NT2/D1 (cell line): ENCODE measurements around the gene CYP2W1.
"Not testable (repeated sequence)": the region's sequence is repeated elsewhere in the genome, so short reads cannot be mapped to it uniquely, and the experiment has no call there.

Experiments used
- DNase-seq: peaks from one replicate; pipeline ENCODE4 v3.0.0-alpha.2; 2011; ENCODE audit warnings: low read depth, low spot score
- H3K27me3 ChIP-seq: 2 replicates; pipeline ENCODE4 v1.6.0; 2011; ENCODE audit warnings: mild to moderate bottlenecking; ENCODE audit not compliant: insufficient read length, insufficient read depth
- H3K36me3 ChIP-seq: 2 replicates; pipeline ENCODE4 v1.6.1; 2011; ENCODE audit warnings: mild to moderate bottlenecking, low read length, mixed read lengths; ENCODE audit not compliant: insufficient read depth, insufficient read length
- H3K4me1 ChIP-seq: 2 replicates; pipeline ENCODE4 v1.5.1; 2011; ENCODE audit not compliant: insufficient read depth, insufficient read length
- H3K4me3 ChIP-seq: 2 replicates; pipeline ENCODE4 v1.5.1; 2011; ENCODE audit warnings: low read depth; ENCODE audit not compliant: insufficient read length
- H3K9ac ChIP-seq: 2 replicates; pipeline ENCODE4 v1.6.0; 2011; ENCODE audit warnings: low read depth; ENCODE audit not compliant: insufficient read length
- H3K9me3 ChIP-seq: 2 replicates; pipeline ENCODE4 v1.5.1; 2011; ENCODE audit warnings: mild to moderate bottlenecking, low read length; ENCODE audit not compliant: insufficient read depth
- SUZ12 ChIP-seq: IDR thresholded peaks from 2 replicates; pipeline ENCODE4 v1.6.1; 2011; ENCODE audit not compliant: insufficient read length, insufficient read depth; ENCODE audit errors: extremely low read depth
- YY1 ChIP-seq: IDR thresholded peaks from 2 replicates; pipeline ENCODE4 v1.6.1; 2011; ENCODE audit not compliant: insufficient read length, insufficient read depth
- ZNF274 ChIP-seq: IDR thresholded peaks from 2 replicates; pipeline ENCODE4 v1.6.1; 2011; ENCODE audit warnings: mild to moderate bottlenecking, low read depth, low read length

The CYP2W1 gene

DNA sequence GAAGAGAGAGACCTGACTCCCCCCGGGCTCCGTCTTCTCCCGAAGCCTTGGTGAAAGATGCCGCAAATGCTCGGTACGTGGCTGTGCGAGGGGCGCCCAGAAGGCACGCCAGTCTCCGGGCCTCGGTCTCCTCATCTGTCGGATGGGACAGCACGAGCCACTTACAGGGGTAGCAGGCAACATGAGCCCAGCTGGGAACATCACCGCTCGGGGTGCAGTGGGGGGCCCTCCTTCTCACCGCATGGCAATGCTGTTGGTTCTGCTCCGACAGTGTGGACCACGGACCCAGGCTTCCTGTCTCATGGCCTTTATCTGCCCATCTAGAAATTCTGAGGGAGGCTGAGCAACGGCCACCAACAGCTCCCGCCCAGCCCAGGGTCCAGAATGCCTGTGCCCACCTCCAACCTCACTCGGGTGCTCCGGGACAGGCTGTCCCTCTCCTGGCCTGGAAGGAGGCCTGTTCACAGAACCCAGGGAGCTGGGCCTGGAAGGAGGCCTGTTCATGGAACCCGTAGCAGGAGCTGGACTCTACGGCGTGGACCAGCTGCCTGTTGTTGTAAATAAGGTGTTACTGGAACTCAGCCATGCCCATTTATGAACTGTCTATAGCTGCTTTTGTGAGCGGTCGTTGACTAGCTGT lies 44.3 kb upstream of the CYP2W1 start:
- Histone ChIP-seq H3K27me3 (peaks cover 32% of the 10 kb centered on the region), H3K9me3 (peaks cover 16% of the 10 kb centered on the region), H3K4me3 (no peak overlapping the region), H3K36me3 (no peaks in the 10 kb centered on the region), H3K9ac (no peak overlapping the region), H3K4me1 (peaks cover 13% of the 10 kb centered on the region)
- no peak for DNase-seq
- TF ChIP-seq SUZ12 (no peak), YY1 (no peak), ZNF274 (no peak)

DNA sequence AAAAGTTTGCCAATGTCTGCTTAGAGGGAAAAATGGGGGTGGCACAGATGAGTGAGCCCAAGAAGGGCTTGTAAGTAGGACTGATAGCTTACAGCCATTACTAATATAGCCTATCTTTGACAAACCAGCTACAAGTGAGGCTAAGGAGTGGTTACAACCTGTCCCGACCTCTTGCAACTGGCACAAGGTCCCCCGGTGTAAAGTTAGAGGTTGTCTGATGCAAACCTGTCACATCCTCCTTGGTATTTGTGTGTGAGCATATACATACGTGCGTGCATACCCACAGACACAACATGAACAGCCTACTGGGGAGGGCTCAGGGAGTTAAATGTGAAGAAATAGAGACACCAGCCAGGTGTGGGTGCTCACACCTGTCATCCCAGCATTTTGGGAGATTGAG lies 43.1 kb upstream of the CYP2W1 start:
- Histone ChIP-seq H3K4me1 (peaks cover 10% of the 10 kb centered on the region), H3K27me3 (peaks cover 36% of the 10 kb centered on the region), H3K9ac (no peak overlapping the region), H3K4me3 (no peak overlapping the region), H3K36me3 (no peaks in the 10 kb centered on the region), H3K9me3 (peaks cover 16% of the 10 kb centered on the region)
- TF ChIP-seq YY1 (no peak), SUZ12 (no peak), ZNF274 (no peak)
- DNase-seq: no peak

DNA sequence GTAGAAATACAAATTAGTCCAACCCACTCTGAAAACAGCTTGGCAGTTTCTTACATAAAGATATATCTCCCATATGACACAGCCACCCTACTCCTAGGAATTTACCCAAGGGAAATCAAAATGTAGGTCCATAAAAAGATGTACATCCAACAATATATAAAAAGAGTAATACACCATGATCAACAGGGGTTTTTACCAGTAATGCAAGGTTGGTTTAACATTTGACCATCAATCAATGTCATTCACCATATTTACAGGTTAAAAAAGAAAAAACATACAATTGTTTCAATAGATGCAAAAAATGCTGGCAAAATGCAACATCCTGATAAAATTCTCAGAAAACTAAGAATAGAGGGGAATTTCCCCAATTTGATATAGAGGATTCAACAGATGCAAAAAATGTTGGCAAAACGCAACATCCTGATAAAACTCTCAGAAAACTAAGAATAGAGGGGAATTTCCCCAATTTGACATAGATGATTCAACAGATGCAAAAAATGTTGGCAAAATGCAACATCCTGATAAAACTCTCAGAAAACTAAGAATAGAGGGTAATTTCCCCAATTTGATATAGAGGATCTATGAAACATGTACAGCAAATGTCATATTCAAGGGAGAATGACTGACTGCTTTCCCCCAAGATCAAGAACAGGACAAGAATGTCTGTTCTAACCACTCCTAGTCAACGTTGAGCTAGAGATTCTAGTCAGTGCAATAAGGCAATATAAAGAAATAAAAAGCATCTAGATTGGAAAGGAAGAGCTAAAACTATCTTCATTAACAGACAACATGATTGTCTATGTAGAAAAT lies 42.2 kb upstream of the CYP2W1 start:
- TF ChIP-seq SUZ12 (no peak), YY1 (no peak), ZNF274 (no peak)
- no peak for DNase-seq
- Histone ChIP-seq H3K9ac (no peak overlapping the region), H3K4me1 (peaks cover 12% of the 10 kb centered on the region), H3K9me3 (peaks cover 16% of the 10 kb centered on the region), H3K36me3 (no peaks in the 10 kb centered on the region), H3K27me3 (peaks cover 38% of the 10 kb centered on the region), H3K4me3 (no peak overlapping the region)

DNA sequence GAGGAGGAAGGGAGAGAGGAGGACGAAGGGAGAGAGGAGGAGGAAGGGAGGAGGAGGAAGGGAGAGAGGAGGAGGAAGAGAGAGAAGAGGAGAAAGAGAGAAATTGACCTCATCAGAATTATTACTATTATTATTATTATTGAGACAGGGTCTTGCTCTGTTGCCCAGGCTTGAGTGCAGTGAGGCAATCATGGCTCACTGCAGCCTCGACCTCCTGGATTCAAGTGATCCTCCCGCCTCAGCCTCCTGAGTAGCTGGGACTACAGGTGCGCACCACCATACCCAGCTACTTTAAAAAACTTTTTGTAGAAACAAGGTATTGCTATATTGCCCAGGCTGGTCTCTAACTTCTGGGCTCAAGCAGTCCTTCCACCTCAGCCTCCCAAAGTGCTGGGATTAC lies 39.2 kb upstream of the CYP2W1 start:
- H3K9ac ChIP-seq, DNase-seq, H3K36me3 ChIP-seq, H3K4me1 ChIP-seq, H3K4me3 ChIP-seq: not testable (repeated sequence)
- H3K9me3 ChIP-seq: peaks cover 16% of the 10 kb centered on the region
- peaks cover 38% of the 10 kb centered on the region for H3K27me3 ChIP-seq

DNA sequence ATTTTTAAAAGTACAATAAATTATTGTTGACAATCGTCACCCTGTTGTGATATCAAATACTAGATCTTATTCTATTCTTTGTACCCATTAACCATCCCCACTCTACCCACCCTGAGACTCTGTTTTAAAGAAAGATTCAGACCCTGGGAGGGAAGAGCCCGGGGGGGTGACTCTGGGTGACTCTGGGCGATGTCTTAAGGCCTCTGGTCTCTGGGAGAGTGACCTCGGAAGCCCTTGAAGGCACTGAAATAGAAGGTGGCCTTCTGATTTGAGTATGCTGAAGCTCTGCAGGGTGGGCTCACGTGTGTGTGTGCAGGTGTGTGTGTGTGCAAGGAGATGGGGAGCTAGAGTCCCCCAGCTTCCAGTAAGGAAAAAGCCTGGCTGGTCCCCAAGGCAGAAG lies 38.2 kb upstream of the CYP2W1 start:
- no peak for TF ChIP-seq YY1
- TF ChIP-seq SUZ12: no peak
- no peak for TF ChIP-seq ZNF274

DNA sequence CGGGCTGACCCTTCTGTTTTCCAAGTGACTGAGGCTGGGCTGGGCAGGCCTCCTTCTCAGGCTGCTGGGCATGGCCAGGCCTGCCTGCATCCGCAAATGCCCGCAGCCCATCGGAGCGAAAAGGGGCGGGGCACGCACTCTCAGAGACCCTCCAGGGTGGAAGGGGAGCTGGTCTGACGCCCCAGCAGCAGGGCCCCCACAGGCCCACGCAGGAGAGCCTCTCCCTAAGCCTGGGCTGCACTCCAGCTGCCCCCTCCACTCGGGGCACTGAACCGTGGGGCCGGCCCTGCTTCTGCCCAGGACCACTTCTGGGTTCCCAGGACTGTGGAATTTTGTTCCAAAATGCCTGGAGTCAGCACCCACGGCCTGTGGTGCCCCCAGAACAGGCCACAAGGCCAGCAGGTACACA lies 37.8 kb upstream of the CYP2W1 start:
- peaks cover 16% of the 10 kb centered on the region for H3K4me1 ChIP-seq
- H3K4me3 ChIP-seq: no peak overlapping the region
- peaks cover 35% of the 10 kb centered on the region for H3K27me3 ChIP-seq
- no peak for TF ChIP-seq ZNF274
- TF ChIP-seq YY1: no peak
- TF ChIP-seq SUZ12: no peak
- no peak overlapping the region for H3K9ac ChIP-seq
- no peaks in the 10 kb centered on the region for H3K36me3 ChIP-seq
- H3K9me3 ChIP-seq: peaks cover 16% of the 10 kb centered on the region
- DNase-seq: no peak

More for the DNA sequence above, 38.2 kb upstream of the CYP2W1 start:
- DNase-seq: no peak
- H3K9me3 ChIP-seq: peaks cover 16% of the 10 kb centered on the region
- no peak overlapping the region for H3K4me3 ChIP-seq
- H3K9ac ChIP-seq: no peak overlapping the region
- no peaks in the 10 kb centered on the region for H3K36me3 ChIP-seq
- peaks cover 38% of the 10 kb centered on the region for H3K27me3 ChIP-seq
- peaks cover 16% of the 10 kb centered on the region for H3K4me1 ChIP-seq

DNA sequence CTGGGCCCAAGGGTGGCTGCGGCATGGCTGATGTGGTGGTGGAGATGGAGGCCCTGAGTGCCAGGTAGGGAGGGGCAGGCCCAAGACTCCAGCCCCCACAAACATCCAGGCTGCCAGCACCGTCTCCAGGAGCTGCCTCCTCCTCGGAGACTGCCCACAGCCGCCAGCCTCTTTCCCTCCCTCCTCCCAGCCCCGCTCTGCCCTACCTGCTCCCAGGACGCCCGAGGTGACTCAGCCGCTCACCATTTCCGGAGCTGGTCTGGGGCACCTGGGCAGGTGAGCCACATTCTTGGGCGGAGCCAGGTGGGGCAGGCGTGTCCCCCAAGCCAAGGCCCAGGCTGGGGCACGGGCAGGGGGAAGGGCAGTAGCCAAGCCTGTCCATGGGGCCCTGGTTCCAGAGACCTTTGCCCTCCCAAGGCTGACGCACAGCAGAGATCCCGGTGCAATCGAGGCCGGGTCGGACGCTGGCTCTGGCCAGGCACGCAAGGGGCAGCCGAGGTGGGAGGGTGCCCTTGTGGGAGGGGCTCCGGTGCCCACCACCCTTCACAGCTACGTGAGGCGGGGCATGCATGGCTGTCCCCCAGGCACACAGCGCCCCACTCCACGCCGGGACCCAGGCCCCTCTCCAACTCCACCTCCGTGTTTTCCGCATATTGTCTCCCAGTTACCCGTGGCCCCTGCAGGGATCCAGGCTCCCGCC lies 37.3 kb upstream of the CYP2W1 start:
- TF ChIP-seq YY1 (no peak), SUZ12 (no peak), ZNF274 (no peak)
- DNase-seq: no peak
- Histone ChIP-seq H3K27me3 (peaks cover 31% of the 10 kb centered on the region), H3K9me3 (peaks cover 12% of the 10 kb centered on the region), H3K4me3 (no peak overlapping the region), H3K4me1 (peaks cover 16% of the 10 kb centered on the region), H3K9ac (no peak overlapping the region), H3K36me3 (no peaks in the 10 kb centered on the region)
